MG63 (cell line): ENCODE measurements around the gene HK3. TPM values are rescaled to one million over a fixed set of nuclear protein-coding genes. Genes with fewer than 3 reads are reported as not detected.

Source experiments
- DNase-seq: peaks from one replicate; pipeline ENCODE4 v3.0.0-alpha.2; 2020
- H3K27me3 ChIP-seq: fragments of 250-450 bp; sonication (Bioruptor Pico); 2 replicates; pipeline ENCODE4 v1.5.1; 2020; ENCODE audit warnings: mild to moderate bottlenecking, moderate library complexity
- H3K36me3 ChIP-seq: fragments of 250-450 bp; sonication (Bioruptor Pico); 2 replicates; pipeline ENCODE4 v1.5.1; 2020; ENCODE audit warnings: mild to moderate bottlenecking, moderate library complexity
- H3K4me3 ChIP-seq: fragments of 250-450 bp; sonication (Bioruptor Pico); 2 replicates; pipeline ENCODE4 v1.5.1; 2020; ENCODE audit warnings: mild to moderate bottlenecking, moderate library complexity
- H3K9me3 ChIP-seq: fragments of 250-450 bp; sonication (Bioruptor Pico); 2 replicates; pipeline ENCODE4 v1.5.1; 2020; ENCODE audit warnings: mild to moderate bottlenecking, moderate library complexity
- total RNA-seq: library from RNA; depleted of rRNA; stranded (reverse); fragments of >200 nt; shearing (Covaris generic); gene quantifications from 2 replicates; pipeline ENCODE4 v1.2.3, GENCODE V29; 2014; ENCODE audit warnings: low replicate concordance

Gene HK3
- total RNA-seq, 1 experiment from 2014 or later, result not detected

DNA sequence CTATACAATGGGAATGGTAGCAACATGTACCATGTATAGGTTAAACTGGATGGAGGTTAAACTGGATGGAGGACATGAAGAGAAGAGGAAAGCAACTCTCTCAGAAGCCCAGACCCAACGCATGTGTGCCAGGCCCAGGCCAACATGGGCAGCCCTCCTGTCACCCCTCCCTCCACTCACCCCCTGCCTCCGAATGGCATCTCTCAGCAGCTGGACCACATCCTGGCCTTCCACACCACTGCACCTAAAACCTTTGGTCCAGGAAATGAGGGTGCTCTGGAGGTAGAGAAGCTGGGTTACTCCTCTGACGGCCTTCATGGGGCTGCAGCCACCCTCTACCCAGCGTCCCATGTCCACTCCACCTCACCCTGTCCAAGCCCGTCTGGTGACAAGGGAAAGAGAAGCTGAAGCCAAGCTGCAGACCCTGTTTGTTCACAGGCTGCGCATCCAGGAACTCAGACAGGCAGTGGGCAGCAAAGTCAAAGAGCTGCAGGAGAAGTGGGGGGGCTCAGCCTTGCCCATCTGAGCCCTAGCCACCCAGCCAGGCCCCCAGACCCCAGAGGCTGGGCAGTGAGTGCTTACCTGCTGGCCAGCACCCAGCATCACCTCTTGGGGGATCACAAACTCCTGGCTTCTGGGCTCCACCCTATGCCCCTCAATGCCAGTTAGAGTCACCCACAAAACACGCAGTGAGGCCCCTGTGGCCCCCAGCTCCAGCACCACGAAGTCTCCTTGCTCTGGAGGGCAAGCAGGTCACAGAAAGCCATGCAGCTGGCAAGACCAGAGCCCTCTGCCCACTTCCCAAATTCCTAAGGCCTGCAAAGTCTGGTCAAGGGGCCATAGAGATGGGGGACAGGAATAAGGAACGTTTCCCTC lies 8.5 kb downstream of the HK3 start:
- H3K36me3 ChIP-seq, result no peaks in the 10 kb centered on the region
- no peak for DNase-seq

DNA sequence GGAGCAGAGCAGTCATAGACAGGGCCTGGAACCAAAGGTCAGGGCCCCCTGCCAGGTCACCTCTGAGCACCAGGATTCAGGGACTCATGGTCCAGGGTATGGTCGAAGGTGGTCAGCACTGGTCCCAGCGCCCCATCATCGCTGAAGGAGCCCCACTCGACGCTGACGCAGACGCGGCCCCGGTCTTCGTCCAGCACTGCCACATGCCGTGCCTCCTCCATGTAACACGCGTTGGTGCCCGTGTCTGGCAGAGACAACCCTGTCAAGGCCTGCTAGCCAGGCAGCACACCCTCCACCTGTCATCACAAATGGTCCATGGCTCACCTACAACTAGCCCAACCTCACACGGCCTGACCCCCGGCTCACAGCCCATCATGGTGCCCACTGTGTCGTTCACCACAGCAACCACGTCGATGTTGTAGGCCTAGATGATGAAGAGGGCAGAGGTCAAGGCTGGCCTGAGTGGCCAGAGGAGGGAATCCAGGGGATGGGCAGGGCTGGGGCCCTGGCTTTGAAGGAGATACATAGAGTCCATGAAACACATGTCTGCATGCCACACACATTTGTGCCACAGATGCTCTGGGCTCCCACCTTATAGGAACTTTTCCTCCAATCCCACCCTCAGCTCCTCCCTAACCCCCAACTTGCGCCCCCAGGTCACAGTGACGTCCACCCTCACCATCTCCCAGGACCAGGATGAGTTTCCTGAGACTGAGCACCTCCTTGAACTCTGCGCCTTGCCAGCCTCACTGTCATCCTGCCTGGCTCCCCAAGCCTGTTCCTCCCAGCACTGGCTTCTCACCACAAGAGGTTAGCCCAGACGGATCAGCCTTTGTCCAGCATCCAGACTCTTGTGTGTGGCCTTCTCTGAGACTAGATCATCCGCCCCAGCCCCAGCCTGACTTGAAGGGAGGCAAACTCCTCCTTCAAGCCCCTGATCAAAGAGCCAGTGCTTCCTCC lies 9.5 kb downstream of the HK3 start:
- H3K36me3 ChIP-seq, result no peaks in the 10 kb centered on the region
- H3K27me3 ChIP-seq, result no peaks in the 10 kb centered on the region
- no peak for DNase-seq
- H3K9me3 ChIP-seq, result no peaks in the 10 kb centered on the region
- no peak overlapping the region for H3K4me3 ChIP-seq

More for the DNA sequence above, 8.5 kb downstream of the HK3 start:
- H3K9me3 ChIP-seq, result no peaks in the 10 kb centered on the region
- H3K4me3 ChIP-seq, result no peak overlapping the region
- H3K27me3 ChIP-seq, result no peaks in the 10 kb centered on the region

DNA sequence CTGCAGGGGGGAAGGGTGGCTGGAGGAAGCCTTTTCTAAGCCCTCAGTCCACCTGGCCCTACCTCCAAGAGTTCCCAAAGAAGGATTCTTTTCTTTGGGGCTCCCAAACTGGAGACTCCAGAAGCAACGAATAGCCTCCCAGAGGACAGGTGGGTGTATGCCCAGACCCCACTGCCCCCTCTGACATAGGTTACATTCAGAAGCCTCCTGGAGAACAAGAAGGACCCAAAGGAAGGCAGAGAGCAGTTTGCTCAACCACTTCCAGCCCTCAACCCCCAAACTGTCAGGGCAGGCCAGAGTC lies 10.3 kb downstream of the HK3 start:
- Histone ChIP-seq H3K4me3 (no peak overlapping the region), H3K36me3 (no peaks in the 10 kb centered on the region), H3K27me3 (no peaks in the 10 kb centered on the region), H3K9me3 (no peaks in the 10 kb centered on the region)
- DNase-seq, result no peak

DNA sequence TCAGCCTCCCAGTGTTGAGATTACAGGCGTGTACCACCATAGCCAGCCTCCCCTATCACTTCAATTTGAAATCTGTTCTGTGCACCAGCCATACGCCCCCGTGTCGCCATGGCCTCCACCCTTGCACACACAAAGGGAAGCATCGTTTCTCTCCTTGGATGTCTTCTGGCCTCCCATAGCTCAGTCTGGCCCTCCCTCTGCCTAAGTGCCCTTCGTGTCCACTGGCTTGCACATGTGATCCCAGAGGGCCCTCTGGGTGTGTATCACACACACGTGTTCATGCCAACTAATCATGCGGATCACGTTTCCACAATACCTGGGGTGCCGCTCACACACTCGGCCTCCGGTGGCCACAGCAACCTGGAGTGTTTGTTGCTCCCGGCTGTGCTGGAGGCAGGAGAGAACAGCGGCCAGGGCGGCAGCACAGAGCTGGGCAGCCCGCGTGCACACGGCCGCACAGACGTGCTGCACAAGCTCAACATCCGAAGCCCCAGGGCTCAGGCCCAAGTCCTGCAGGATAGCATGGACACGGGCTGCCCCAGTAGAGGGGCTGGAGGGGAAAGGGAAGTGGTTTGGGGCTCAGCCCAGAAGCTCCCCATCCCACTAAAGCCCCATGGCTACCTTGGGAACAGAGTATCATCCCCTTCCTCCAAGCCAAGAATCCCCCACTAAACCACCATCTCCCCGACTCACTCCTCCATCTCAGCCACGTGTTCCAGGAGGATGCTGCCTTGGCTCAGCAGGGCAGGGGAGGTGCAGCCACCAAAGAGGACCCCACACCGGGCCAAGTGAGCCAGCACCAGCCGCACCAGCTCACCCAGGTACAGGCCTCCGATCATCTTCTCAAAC lies 10.9 kb downstream of the HK3 start:
- DNase-seq, result no peak
- H3K9me3 ChIP-seq, result no peaks in the 10 kb centered on the region
- no peaks in the 10 kb centered on the region for H3K27me3 ChIP-seq
- no peaks in the 10 kb centered on the region for H3K36me3 ChIP-seq
- H3K4me3 ChIP-seq, result no peak overlapping the region

- no peaks in the 10 kb centered on the region for H3K36me3 ChIP-seq
- DNase-seq, result no peak
- no peaks in the 10 kb centered on the region for H3K9me3 ChIP-seq
- H3K27me3 ChIP-seq, result no peaks in the 10 kb centered on the region
- H3K4me3 ChIP-seq, result no peak overlapping the region
These were observed 11.8 kb downstream of the HK3 start for GRCh38 chr5:176887252-176887849.

DNA sequence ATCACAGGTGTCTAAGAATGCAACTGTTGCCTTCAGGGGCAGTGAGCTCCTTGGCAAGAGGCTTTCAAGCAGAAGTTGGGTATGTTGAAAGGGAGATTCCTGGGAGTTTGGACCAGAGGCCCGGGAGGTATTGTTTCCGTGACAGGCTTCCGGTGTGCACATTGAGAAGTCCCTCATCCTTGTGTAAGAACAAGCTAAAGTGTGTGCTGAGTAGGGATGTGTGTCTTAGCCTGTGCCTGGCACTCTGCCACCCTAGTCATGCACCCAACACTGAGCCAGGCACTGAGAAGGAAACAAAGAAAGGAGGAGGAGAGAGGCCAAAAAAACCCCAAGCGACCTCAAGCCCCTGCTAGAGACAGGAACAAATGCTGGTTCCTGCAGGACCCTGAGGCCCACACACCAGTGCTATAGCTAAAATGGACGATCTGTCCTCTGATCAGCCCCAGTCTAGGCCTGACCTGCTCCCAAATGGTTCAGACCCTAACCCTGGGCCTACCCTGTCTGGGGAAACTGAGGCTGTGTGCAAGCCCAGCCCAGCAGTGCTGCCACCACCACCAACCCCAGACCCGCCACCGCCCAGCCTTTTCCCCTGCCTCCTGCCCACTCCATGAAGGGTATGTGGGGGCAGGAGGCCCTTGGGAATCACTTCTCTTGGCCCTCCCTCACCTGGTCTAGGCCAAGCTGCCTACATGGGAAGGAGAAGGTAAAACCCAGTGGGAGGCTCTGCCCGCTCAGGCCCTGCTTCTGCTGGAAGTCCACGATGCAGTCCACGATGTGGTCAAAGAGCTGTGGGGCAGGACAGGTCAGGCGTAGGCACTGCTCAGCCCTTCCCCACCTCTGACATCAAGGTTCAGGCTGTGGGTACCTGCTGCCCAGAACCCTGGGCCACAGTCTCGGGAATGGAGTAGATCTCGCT lies 12.6 kb downstream of the HK3 start:
- DNase-seq, result no peak
- no peak overlapping the region for H3K4me3 ChIP-seq
- no peaks in the 10 kb centered on the region for H3K27me3 ChIP-seq
- no peaks in the 10 kb centered on the region for H3K36me3 ChIP-seq
- no peaks in the 10 kb centered on the region for H3K9me3 ChIP-seq

GRCh38 chr5:176884571-176884890 lies 14.6 kb downstream of the HK3 start:
- H3K36me3 ChIP-seq, result no peaks in the 10 kb centered on the region
- H3K27me3 ChIP-seq, result no peaks in the 10 kb centered on the region
- H3K4me3 ChIP-seq, result no peak overlapping the region
- DNase-seq, result no peak
- H3K9me3 ChIP-seq, result no peaks in the 10 kb centered on the region

- Histone ChIP-seq H3K9me3 (no peaks in the 10 kb centered on the region), H3K27me3 (no peaks in the 10 kb centered on the region), H3K4me3 (no peak overlapping the region), H3K36me3 (no peaks in the 10 kb centered on the region)
- no peak for DNase-seq
These were observed 15.2 kb downstream of the HK3 start for GRCh38 chr5:176883700-176884570.

GRCh38 chr5:176882567-176882903 lies 16.6 kb downstream of the HK3 start:
- Histone ChIP-seq H3K27me3 (no peaks in the 10 kb centered on the region), H3K36me3 (no peaks in the 10 kb centered on the region), H3K4me3 (no peak overlapping the region), H3K9me3 (no peaks in the 10 kb centered on the region)
- no peak for DNase-seq

GRCh38 chr5:176881816-176882566 lies 17.2 kb downstream of the HK3 start:
- no peak for DNase-seq
- Histone ChIP-seq H3K4me3 (no peak overlapping the region), H3K9me3 (no peaks in the 10 kb centered on the region), H3K27me3 (0 out of 2 replicates have a peak, but pooled peaks cover under 1% of the 10 kb centered on the region), H3K36me3 (no peaks in the 10 kb centered on the region)

- Histone ChIP-seq H3K4me3 (no peak overlapping the region), H3K9me3 (no peaks in the 10 kb centered on the region), H3K27me3 (peaks cover 6% of the 10 kb centered on the region; the same call in 1 of the 2 replicates), H3K36me3 (no peaks in the 10 kb centered on the region)
- no peak for DNase-seq
These were observed 18.0 kb downstream of the HK3 start for GRCh38 chr5:176881021-176881749.

GRCh38 chr5:176880366-176881020 lies 18.7 kb downstream of the HK3 start:
- no peak for DNase-seq
- Histone ChIP-seq H3K36me3 (no peaks in the 10 kb centered on the region), H3K4me3 (no peak overlapping the region), H3K9me3 (no peaks in the 10 kb centered on the region), H3K27me3 (peaks cover 13% of the 10 kb centered on the region)

GRCh38 chr5:176879663-176880361 lies 19.3 kb downstream of the HK3 start:
- Histone ChIP-seq H3K27me3 (peaks cover 20% of the 10 kb centered on the region), H3K9me3 (no peaks in the 10 kb centered on the region), H3K4me3 (no peak overlapping the region), H3K36me3 (no peaks in the 10 kb centered on the region)
- no peak for DNase-seq
